ENCODE measurements around the gene ZP2. TPM values are rescaled to one million over a fixed set of nuclear protein-coding genes. Genes with fewer than 3 reads are reported as not detected.

ZP2 gene
- total RNA-seq, 2 experiments from 2014 or later, result not detected

DNA sequence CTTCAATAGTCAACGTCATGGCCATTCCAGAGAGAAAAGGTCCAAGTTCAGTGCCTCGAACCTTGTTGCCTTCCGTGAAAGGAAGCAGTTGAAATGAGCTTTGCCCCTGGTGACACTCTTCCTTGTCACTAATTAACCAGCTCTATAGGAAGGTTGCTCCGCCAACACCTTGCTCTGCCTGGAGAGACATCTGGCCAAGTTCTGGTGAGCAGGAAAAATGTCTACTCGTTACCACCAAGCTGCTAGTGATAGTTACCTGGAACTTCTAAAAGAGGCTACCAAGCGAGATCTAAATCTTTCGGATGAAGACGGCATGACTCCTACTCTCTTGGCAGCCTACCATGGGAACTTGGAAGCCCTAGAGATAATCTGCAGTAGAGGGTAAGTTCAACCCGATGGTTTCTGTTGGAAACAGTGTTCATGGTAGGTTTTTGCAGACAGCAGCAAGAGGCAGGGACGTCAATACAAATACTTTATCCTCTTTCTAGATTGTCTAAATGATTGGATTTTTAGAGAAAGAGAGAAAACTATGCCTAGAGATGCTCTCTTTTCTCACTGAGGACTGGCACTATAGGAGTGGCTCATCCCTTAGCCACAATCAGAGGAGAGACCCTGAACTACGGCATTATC is 22.3 kb upstream of the ZP2 start, which contains the start of gene ANKS4B:
TSS of gene ANKS4B (plus strand) at position 179 of the 630 bp plus-strand sequence. CDS start at position 218, 39 bp downstream.
- Mint-ChIP-seq H3K36me3 (ENCODE audit: low read depth) (no peaks in the 10 kb centered on the region), H3K27me3 (peaks cover 23% of the 10 kb centered on the region), H3K9me3 (no peaks in the 10 kb centered on the region), H3K27ac (no peak within 1 kb of the TSS), H3K4me1 (ENCODE audit: low read depth) (no peaks in the 10 kb centered on the region), H3K4me3 (no peak within 1 kb of the TSS)
- ChIA-PET CTCF (no interaction called here), POLR2A (no interaction called here)
- DNase-seq (no peak), ATAC-seq (no peak)
- TF ChIP-seq, protein P1, sequence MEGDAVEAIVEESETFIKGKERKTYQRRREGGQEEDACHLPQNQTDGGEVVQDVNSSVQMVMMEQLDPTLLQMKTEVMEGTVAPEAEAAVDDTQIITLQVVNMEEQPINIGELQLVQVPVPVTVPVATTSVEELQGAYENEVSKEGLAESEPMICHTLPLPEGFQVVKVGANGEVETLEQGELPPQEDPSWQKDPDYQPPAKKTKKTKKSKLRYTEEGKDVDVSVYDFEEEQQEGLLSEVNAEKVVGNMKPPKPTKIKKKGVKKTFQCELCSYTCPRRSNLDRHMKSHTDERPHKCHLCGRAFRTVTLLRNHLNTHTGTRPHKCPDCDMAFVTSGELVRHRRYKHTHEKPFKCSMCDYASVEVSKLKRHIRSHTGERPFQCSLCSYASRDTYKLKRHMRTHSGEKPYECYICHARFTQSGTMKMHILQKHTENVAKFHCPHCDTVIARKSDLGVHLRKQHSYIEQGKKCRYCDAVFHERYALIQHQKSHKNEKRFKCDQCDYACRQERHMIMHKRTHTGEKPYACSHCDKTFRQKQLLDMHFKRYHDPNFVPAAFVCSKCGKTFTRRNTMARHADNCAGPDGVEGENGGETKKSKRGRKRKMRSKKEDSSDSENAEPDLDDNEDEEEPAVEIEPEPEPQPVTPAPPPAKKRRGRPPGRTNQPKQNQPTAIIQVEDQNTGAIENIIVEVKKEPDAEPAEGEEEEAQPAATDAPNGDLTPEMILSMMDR (IDR thresholded peaks at IDR 0.05), result no peak
- intact Hi-C loops (cut with micrococcal nuclease), result no loop called here

DNA sequence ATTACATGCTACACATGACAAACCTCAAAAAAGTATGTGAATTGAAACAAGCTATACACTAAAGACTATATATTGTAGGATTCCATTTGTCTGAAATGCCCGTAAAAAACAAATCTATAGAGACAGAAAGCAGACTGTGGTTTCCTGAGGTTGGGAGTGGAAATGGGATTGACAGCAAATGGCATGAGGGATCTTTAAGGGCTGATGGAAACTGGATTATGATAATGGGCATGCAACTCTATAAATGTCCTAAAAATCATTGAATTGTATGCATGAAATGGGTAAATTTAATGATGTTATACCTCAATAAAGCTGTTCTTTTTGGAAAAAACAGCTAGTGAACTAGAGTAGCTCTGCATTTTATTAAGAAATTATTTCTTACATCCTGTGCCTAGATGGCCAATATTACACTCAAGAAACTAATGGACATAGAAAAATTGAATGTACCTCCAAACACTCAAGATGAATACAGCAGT is 21.7 kb upstream of the ZP2 start:
- CTCF ChIA-PET, result no interaction called here
- Mint-ChIP-seq H3K4me1 (ENCODE audit: low read depth) (no peaks in the 10 kb centered on the region), H3K9me3 (no peaks in the 10 kb centered on the region), H3K27me3 (peaks cover 27% of the 10 kb centered on the region), H3K27ac (no peak overlapping the region), H3K4me3 (no peak overlapping the region), H3K36me3 (ENCODE audit: low read depth) (no peaks in the 10 kb centered on the region)
- intact Hi-C loops (cut with micrococcal nuclease), result no loop called here
- POLR2A ChIA-PET, result no interaction called here
- ATAC-seq (no peak), DNase-seq (no peak)
- TF ChIP-seq, protein P1 (IDR thresholded peaks at IDR 0.05), result no peak

DNA sequence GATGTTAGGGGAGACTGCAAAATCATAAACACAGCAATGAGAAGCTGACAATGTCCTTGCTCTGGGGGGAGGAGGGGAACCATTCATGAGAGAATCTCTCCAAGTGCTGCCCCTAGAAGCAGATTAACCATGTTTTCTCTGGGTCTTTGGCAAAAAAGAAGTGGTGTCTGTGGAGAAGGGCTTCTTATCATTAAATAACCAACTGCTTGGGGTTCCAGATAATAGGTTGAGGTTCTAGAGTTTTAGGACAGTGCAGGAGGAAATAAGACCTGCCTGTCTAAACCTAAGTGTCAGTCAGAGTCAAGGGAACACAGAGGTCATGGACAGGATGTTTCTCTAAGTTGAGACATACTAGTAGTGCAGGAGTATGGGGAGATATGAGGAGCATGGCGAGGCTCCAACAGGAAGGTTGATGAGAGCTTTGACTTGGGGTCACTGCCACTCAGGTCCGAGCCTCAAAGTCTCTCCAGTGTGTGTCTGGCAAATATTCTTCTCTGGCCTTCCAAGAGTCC is 17.0 kb upstream of the ZP2 start:
- no peak for DNase-seq
- no peak overlapping the region for H3K27ac Mint-ChIP-seq
- ATAC-seq, result no peak
- intact Hi-C loops (cut with micrococcal nuclease), result no loop called here
- H3K36me3 Mint-ChIP-seq (ENCODE audit: low read depth), result no peaks in the 10 kb centered on the region
- ChIA-PET POLR2A (interaction anchor here (0.6 kb wide), 1 partner anchor 1463 kb away, joined by 3 read pairs; no protein-coding TSS in a partner anchor), CTCF (no interaction called here)
- peaks cover 7% of the 10 kb centered on the region for H3K4me1 Mint-ChIP-seq (ENCODE audit: low read depth)
- H3K27me3 Mint-ChIP-seq, result peaks cover 45% of the 10 kb centered on the region
- H3K4me3 Mint-ChIP-seq, result no peak overlapping the region
- TF ChIP-seq, protein P1 (IDR thresholded peaks at IDR 0.05), result no peak
- no peaks in the 10 kb centered on the region for H3K9me3 Mint-ChIP-seq

- no peak overlapping the region for H3K27ac Mint-ChIP-seq
- CTCF ChIA-PET, result no interaction called here
- POLR2A ChIA-PET, result interaction anchor here (0.6 kb wide), 1 partner anchor 1463 kb away, joined by 3 read pairs; no protein-coding TSS in a partner anchor
Observed at GRCh38 chr16:21227866-21228265, 16.5 kb upstream of the ZP2 start.

GRCh38 chr16:21226749-21227148 is 15.4 kb upstream of the ZP2 start:
- Mint-ChIP-seq H3K27ac (no peak overlapping the region), H3K9me3 (no peaks in the 10 kb centered on the region), H3K36me3 (ENCODE audit: low read depth) (no peaks in the 10 kb centered on the region), H3K4me3 (no peak overlapping the region), H3K27me3 (peaks cover 49% of the 10 kb centered on the region), H3K4me1 (ENCODE audit: low read depth) (peaks cover 7% of the 10 kb centered on the region)
- TF ChIP-seq, protein P1 (IDR thresholded peaks at IDR 0.05), result no peak
- intact Hi-C loops (cut with micrococcal nuclease), result no loop called here
- POLR2A ChIA-PET, result no interaction called here
- ATAC-seq (no peak), DNase-seq (no peak)
- CTCF ChIA-PET, result no interaction called here

More at GRCh38 chr16:21227866-21228265, 16.5 kb upstream of the ZP2 start:
- TF ChIP-seq, protein P1 (IDR thresholded peaks at IDR 0.05), result no peak
- DNase-seq, result no peak
- ATAC-seq, result no peak
- intact Hi-C loops (cut with micrococcal nuclease), result no loop called here
- peaks cover 46% of the 10 kb centered on the region for H3K27me3 Mint-ChIP-seq
- H3K36me3 Mint-ChIP-seq (ENCODE audit: low read depth), result no peaks in the 10 kb centered on the region
- H3K4me1 Mint-ChIP-seq (ENCODE audit: low read depth), result peaks cover 7% of the 10 kb centered on the region
- no peak overlapping the region for H3K4me3 Mint-ChIP-seq
- no peaks in the 10 kb centered on the region for H3K9me3 Mint-ChIP-seq

All from activated CD8-positive, alpha-beta T cell treated with anti-CD3 and anti-CD28 coated beads for 36 hours (primary cell).